ENCODE data around the gene IGSF21.

GRCh38 chr1:18142969-18143368 lies 35.4 kb downstream of the IGSF21 start:
- TF ChIP-seq, protein P1, sequence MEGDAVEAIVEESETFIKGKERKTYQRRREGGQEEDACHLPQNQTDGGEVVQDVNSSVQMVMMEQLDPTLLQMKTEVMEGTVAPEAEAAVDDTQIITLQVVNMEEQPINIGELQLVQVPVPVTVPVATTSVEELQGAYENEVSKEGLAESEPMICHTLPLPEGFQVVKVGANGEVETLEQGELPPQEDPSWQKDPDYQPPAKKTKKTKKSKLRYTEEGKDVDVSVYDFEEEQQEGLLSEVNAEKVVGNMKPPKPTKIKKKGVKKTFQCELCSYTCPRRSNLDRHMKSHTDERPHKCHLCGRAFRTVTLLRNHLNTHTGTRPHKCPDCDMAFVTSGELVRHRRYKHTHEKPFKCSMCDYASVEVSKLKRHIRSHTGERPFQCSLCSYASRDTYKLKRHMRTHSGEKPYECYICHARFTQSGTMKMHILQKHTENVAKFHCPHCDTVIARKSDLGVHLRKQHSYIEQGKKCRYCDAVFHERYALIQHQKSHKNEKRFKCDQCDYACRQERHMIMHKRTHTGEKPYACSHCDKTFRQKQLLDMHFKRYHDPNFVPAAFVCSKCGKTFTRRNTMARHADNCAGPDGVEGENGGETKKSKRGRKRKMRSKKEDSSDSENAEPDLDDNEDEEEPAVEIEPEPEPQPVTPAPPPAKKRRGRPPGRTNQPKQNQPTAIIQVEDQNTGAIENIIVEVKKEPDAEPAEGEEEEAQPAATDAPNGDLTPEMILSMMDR (conservative IDR thresholded peaks at IDR 0.05): no peak
- TF ChIP-seq ZFX (IDR thresholded peaks at IDR 0.05): no peak
